ENCODE data around the gene POLR3K.

GRCh38 chr16:85865-86264 is 32.5 kb upstream of the POLR3K start:
- no peak for TF ChIP-seq CTCF (IDR thresholded peaks at IDR 0.05; ENCODE audit: low read length)
- no peak for TF ChIP-seq EZH2 (IDR thresholded peaks at IDR 0.05; ENCODE audit: borderline replicate concordance, low read length)

All from OCI-LY1 (cell line).